HFF-Myc (cell line): ENCODE measurements around the gene DPF3.

Experiments
- DNase-seq: peaks from one replicate; pipeline ENCODE4 v3.0.0-alpha.2; 2011; ENCODE audit warnings: low read depth; ENCODE audit errors: extremely low read depth
- H3K4me3 ChIP-seq: replicated peaks from 2 replicates; pipeline ENCODE4 v1.5.1; 2011; ENCODE audit warnings: low read depth, mild to moderate bottlenecking, control low read depth, low read length
- CTCF ChIP-seq: IDR thresholded peaks from 2 replicates; pipeline ENCODE4 v1.5.1; 2012; ENCODE audit warnings: mild to moderate bottlenecking, low read depth, low read length, control low read depth; ENCODE audit errors: missing control alignments

The DPF3 gene

GRCh38 chr14:72646861-72647528 lies 246.9 kb downstream of the DPF3 start:
- TF ChIP-seq CTCF: no peak
- DNase-seq: no peak
- no peak overlapping the region for H3K4me3 ChIP-seq

GRCh38 chr14:72645706-72646105 lies 248.2 kb downstream of the DPF3 start:
- no peak overlapping the region for H3K4me3 ChIP-seq
- TF ChIP-seq CTCF: no peak
- no peak for DNase-seq

GRCh38 chr14:72644758-72645489 lies 249.0 kb downstream of the DPF3 start:
- no peak for TF ChIP-seq CTCF
- no peak overlapping the region for H3K4me3 ChIP-seq
- DNase-seq: no peak

- no peak overlapping the region for H3K4me3 ChIP-seq
- no peak for TF ChIP-seq CTCF
- DNase-seq: no peak
Measured at GRCh38 chr14:72644038-72644437, 249.9 kb downstream of the DPF3 start.

DNA sequence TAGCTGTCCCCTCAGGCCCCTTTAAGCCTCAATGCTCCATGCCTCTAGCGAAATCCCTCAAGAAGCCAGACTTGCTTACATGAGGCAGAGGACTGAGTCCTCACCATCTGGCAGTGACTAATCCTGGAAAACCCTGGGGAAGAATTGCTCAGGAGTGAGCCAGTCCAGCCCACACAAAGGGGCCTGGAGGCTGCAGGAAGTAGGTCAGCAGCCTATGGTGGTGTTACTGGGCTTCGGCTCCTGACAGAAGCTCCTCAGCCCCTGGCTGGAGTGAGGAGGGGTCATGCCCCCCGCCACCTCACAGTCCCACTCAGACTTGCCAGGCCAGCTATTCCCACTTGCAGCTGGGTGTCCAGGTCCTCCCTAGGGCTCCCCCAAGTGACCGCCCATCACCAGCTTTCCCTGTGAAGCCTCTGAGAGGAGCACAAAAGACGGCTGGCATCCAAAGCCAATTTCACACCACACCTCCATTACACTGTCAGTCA lies 250.5 kb downstream of the DPF3 start:
- no peak for TF ChIP-seq CTCF
- peak; percentile 94 for DNase-seq
- H3K4me3 ChIP-seq: no peak overlapping the region

DNA sequence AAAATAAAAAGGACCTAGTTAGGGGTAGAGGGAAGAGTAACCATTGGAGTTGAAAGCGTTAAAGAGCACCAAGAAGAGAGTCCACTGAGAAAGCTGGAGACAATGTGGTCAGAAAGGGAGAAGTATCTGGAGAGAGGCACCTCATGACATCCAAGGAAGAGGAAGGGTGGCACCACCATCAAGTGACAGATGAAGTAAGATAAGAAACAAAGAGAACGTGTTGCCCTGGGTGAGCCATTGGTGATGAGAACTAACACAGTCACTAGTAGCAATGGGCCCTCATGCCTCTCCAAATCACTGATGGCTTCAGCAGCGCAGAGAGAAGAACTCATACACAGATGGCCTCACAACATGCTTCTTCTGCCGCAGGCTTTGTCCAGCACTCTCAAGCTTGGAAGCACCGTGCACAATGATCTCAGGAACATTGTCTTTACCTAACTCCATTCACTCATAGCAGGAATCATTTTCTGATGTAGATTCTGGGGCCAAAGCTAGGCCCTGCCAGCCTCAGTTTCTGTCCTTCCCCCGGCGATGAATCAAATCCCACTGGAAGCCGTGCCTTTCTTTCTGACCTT lies 252.9 kb downstream of the DPF3 start:
- DNase-seq: no peak
- TF ChIP-seq CTCF: no peak

More for the DNA sequence above, 252.9 kb downstream of the DPF3 start:
- H3K4me3 ChIP-seq: no peak overlapping the region
